NCI-H2081 treated with DMSO at 0.1 percent for 48 hours (cell line): Measurements from ENCODE around the gene AGR2.
A peak's percentile ranks its signal among the peaks of the same experiment; 100 is the strongest.

Experiments used
- DNase-seq: peaks from one replicate; lab custom pipeline; 2025; lab: John Stamatoyannopoulos, UW

The AGR2 gene

DNA sequence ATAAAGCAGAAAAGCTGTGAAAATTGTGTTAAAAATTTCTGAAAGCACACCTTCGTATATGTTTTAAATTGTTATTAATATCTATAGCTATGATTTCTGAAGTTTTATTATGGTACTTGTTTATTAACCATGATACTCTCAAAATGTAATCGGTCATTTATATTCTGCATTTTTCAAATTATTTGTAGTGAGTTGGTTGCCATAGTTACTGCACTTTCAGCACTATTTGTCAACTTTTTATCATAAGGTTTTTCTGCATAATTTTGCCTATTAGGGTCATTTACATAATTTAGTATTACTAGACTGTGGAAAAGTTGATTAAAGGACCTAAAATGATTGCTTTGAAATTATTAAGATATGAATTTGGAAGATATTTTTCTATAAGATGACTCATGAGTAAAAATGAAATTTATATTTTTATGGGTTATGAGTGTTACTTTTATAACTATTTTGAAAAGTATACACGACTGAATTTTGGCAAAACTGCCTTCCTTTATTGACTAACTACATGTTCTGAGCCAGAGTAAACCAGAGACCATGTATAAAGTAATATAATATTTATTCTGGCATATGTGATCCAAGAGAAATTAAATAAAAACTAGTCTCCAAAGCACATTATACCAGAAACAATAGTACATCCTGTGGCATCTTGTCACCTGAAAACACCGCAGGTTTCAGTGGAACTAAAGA, 7.9 kb upstream of the AGR2 start:
- no peak for DNase-seq

DNA sequence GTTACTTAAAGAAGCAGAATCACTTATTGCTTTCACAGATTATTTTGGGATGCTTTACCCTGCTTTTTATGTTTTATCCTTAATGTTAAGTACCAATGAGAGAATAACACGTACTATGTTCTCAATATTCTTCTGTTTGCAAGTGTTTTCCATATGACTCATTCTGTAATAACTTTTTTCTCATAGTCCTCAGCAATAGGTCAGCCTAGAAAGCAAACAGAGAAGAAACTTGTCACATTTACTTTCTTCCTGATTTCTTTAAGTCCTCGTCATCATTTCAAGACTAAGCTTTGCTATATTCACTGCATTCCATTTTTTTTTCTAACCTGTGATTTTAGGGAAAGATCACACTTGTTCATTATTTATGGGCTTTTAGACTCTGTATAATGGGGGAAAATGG, 6.8 kb upstream of the AGR2 start:
- DNase-seq: no peak

DNA sequence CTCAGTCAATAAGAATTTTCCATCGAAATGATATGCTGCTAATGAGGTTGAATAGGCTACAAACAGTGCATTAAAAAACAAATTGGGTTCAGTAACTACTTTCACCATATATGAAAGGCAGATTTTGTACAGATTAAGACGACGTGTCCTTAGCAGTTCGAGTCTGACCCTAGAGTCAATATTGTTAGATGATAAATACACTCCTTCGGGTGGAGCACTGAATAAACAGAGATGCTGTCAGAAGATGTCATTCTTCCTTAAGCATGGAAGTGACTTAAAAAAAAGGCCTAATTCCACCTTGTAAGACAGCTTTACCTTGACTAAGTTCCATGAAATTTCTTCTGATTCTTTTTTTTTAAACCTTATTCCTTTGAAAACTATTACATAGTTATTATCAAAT, 5.8 kb upstream of the AGR2 start:
- DNase-seq: no peak

DNA sequence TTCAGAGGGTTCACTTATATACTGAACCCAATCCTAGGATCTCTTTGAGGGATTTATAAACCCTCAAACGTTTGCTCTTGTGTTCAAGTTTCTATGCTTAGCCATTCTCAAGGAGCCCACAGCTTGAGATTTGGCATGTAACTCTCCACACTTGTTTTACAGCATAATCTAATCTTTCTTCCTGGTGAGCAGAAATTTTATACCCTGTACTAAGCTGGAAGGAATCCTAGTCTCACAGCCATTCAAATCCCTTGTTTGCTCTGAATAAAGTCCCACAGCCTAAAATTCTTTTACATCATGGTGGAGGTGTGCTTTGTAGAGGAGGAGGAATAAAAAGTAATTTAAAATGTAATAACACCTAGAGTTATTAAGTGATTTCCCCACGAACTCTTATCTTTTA, 5.3 kb upstream of the AGR2 start:
- DNase-seq: no peak

DNA sequence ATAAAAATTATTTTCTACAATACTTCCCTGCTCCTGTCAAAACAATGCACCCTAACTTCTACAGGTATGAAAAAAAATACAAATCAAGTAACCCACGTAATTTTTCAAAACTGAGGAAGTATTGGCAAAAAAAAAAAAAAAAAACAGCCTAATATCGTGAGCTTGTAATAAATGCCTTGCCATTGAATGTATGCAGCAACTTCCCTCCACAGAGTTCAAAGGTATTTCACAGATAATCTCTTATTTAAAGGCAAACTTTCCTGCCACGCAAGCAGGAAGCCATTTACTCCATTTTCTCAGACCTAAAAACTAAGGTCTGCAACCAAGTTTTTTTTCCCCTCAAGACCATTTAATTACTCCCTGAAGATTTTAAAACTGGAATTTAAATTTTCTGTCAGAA, 642 bp upstream of the AGR2 start:
- no peak for DNase-seq

DNA sequence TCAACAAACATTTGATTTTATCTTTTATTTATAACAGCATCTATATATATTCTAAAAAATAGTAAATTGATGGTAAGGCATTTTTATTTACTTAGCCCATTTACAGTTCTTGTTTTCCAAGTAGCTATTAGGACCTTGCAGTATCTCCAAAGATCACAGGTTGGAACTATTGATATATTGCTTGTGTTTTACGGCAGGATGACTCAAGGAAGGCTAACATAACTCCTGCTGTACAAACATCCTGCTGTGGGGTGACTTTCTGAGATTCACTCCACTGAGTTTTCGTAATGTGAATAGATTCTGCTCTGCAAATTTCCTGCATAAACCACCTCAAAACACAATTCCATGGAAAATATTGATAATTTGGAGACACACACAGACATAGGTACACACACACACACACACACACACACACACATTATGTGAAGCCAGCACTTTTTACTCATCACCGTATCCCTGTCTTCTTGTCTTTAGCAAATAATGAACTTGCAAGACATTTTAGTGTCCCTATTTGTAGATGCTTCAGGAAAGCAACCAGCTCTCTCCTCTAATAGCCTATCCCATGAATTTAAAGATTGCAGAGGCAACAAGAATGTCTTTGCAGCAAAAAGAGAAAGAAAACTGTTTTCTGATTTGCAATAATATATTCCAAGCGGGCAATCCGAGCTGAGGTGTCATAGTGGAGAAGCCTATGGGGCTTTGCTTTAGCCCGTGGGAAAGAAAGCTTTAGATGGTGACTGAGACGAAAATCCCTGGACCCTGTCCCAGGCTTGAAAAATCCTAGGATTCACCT, 722 bp downstream of the AGR2 start:
- no peak for DNase-seq

DNA sequence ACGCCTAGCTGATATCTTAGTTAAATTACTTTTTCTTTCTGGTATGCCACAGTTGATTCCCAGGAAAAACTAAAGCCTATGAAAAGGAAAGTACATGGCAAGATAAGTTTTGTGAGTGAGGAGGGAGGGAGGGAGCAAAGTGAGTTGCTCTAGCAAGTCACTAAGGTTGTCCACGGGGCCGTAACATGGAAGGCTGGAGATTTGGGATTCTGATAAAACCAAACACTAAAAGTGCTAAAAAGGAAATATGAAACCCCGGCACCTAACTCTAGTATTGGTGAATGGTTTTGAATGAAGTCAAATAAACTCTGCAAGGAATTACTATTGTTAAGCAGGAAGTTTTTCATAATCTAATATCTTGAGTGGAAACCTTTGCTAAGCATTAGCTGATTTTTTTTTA, 1.7 kb downstream of the AGR2 start:
- no peak for DNase-seq

DNA sequence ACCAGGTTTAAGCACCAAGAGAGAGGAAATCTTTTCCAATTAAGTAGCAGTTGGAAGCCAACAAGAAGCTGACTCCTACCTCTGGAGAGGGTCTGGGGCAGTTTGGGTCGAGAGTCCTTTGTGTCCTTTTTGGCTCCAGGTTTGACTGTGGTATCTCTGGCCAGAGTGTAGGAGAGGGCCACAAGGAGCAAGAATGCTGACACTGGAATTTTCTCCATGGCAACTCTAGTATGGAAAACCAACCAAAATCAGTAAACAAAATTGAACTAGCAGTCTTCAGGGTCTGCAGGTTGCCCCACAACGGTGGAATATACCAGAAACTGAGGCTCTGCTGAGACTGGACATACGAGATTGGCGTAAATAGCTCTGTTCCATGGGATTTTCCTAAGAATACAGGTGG, 3.2 kb downstream of the AGR2 start:
- no peak for DNase-seq

DNA sequence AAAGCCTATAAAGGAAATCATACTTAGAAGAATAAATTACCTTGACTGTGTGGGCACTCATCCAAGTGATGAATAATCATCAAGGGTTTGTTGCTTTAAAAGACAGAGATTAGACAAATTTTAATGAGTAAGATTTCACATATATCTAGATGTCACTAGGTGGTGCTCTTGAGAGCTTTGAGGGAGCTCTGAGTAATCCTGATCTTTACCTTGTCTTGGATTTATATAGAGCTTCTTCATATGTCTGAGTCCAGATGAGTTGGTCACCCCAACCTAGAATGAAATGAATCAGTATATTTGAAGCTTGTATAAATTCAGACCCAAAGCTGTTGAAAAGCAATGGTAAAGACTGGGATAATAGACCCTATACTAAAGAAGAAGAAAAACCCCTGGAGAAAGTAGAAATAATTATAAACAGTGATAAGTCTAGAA, 3.7 kb downstream of the AGR2 start:
- peak; percentile 61 for DNase-seq

DNA sequence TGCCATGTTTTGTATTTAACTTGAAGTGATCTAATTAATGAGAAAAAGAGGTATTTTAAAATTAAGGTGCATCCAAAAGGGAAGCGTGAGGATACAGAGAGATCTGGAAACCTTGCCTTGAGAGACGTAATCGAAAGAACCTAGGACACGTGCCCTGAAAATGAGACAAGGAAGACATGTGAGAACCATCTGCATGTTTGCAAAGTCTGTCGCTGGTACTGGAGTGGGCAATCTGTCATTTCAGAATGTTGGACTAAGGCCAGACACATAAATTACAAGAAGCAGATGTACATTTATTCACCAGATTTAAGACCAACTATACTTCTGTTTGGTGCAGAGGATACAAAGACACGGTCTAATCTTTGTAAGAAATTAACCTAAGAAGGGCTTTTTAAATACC, 9.2 kb downstream of the AGR2 start:
- peak; percentile 75 for DNase-seq

DNA sequence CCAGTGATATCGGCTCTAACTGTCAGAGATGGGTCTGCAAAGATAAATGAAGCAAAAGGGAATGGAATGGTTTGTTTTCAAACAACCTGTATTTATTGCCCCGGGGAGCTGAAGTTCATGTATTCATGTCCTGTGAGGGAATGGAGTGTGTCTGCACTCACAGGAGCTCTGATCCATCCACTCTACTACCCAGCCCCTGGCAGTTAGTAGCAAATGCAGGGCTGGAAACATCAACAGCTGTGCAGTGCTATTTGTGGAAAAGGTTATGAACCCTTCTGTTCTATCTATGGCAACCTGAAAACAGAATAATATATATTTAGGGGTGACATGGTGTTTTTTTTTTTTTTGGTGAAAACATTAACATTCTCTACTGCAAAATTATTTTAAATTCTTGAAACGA, 9.8 kb downstream of the AGR2 start:
- DNase-seq: no peak

DNA sequence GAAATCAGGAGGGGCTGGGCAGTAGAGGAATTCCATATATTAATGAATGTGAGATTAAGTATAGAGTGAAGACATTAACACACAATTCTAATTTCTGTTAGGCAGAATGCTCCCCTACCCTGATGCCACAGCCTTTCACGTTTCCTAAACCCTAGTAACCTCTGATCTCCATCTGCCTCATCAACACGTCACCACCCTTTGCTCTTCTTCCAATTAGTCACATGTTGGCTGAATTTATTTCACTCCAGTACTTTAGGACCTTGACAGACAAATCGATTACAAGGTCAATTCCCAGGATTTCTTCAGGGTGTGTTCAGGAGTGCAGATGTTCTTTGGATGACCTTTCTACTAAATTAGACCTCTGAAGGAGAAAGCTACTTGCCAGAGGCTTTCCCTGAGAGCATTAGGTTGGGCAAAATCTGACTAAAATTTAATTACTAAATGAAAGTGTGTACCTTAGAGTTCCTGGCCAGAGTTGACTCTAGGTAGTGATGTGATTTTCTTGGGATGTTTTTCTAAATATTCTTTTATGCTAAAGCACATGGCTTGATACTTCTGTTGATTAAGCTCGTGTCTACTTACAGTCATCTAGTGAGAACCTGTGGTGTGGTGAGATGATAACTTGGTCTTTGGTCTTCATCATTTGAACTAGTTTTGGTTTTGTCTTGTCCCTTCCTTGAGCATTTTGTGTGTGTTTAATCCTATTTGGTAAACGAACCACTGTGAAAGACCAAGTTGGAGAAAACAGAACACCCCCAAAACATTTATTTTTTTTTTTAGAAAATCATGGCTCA, 12.7 kb downstream of the AGR2 start:
- no peak for DNase-seq

DNA sequence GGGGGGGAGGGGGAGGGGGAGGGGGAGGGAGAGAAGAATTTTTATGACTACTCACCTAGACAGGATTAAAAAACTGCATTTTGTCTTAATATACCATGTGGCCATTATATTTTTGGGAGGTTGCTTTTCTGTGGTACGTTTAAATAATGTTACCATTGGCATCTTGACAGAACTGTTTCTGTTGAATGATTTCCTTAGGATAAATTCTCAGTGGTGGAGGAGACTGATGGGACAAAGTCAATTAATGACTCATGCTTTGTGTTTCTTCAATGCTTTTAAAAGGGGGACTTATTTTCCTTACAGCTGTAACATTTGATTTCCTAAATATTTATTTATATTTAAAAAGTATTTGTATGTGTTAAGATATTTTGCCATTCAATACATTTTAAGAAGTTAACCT, 13.7 kb downstream of the AGR2 start:
- DNase-seq: no peak

DNA sequence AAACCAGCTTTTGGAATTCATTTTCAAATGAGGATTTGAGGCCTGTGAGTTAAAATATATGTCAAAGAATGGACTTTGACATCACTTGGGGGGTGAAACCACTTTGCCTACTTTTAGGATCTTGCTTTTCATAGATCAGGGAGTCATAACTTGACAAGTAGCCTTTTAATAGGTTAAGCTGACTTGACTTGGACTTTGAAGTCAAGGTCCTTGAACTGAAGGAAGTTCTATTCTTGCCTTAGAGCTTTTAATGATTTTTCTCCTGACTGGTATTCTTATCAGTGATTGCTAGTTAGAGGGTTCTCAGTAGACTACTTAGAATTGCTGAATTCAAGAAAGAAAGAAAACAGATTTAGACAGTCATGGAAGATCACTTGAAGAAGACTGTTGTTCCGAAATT, 17.7 kb downstream of the AGR2 start:
- DNase-seq: no peak

DNA sequence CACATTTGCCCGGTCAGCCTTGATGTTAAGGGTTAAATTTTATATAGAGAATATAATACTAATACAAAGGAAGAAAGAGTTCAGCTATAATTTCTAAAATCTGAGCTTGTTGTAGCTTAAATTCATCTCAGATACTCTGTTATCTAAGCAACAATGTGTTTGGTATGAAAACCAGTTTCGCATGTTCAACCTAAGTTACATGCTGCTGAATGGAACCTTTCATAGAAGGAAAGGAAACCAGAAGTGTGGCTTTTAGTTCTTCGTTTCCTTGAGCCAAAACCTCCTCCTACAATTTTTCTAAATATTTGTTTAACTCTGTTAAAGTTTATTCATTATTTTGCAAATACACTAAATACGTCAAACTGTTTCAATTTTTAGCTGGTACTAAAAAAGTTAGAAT, 18.5 kb downstream of the AGR2 start:
- DNase-seq: no peak

DNA sequence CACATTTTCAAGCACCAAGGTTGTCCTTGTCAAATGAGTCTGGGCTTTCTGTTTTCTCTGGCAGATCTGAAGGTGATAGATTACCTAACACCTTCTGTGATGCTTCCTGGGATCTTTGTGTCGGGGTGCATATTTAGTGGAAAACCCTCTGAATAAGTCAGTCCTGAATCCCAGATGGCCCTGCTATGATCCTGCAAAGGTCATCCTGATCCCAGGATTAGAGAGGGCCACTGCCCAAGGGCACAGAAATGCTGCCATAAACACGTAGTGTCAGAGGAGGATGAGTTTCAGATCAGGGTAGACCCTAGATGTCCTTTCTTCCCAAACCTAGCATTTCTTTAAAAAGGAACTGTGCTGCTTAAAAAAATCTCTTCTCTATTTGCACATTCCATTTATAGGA, 19.0 kb downstream of the AGR2 start:
- no peak for DNase-seq

DNA sequence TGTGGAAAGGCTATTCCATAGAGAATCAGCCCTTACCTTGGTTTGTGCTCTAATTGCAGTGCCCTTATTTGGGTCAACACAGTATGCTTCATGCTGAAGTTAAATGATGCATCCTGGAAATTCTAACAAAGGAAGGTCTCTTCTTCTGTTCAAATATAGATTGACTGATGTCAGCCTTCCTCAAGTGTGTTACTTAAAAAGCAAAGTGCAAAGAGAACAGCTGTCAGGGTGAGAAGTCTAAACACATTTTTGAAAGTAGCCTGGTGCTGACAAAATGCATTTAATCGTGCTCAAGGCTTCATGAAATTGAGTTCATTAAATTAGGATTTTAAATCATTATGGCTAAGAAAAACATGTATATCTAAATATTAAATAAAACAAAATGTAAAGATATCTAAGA, 19.5 kb downstream of the AGR2 start:
- DNase-seq: no peak

DNA sequence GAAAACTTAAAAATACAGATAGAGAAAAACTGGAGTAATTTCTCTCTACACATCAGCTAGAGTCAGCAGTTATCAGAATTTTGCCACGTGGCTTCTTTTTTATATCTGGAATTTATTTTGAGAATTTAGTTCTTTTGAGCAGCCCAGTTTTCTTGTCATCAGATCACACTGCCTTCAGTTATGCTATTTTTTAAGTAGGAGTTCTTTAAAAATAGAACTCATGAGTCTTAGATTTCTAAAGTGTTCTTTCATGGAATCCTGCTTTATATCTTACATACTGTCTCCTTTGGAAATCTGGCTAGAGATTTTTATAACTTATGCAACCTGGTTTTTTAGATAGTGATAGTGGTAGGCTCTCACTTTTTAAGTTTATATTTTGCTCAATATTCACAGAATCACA, 24.2 kb downstream of the AGR2 start:
- DNase-seq: no peak

DNA sequence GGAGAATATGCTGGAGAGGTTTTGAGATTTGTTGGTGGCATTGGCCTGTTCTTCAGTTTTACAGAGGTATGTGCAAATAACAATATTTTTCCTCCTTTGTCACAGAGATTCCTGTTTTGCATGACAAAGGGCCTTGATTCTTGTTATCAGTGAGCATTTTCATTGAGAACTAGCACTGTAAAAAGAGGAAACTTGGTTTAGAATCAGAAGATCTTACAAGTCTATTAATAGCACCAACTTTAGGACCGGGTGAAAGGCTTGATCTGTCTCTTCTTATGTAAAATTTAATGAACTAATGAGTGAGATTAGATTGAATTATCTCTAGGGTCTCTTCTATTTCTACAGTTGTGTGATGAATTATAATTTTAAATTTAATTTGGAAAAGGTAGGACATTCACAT, 25.7 kb downstream of the AGR2 start:
- DNase-seq: no peak

DNA sequence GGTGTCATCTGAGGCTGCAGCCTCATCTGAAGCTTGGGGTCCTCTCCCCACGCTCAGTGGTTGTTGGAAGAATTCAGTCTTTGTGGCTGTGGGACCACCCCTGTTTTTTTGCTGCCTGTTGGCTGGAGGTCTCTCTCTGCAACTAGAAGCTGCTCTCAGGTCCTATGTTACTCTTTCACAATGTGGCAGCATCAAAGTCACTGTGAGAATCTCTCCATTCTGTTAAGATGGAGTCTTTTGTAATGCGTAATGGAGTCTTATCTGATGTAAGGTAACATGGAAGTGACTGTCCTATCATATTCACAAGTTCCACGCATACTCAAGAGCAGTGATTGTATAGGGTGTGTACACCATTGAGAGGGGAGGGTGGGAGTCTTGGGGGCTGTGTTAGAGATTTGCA, 26.3 kb downstream of the AGR2 start:
- DNase-seq: no peak

DNA sequence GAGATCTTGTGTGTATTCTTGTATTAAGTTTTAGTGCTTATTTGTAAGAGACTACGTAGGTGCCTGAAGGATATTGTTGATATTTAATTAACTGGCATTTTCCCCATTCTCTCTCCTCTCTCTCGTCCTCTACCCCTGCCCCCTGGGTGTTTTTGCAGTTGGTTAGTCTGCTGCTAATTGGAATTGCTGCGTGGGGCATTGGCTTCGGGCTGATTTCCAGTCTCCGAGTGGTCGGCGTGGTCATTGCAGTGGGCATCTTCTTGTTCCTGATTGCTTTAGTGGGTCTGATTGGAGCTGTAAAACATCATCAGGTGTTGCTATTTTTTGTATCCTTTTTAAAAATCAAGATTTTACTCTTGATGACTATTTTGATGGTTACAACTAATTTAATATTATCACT, 28.7 kb downstream of the AGR2 start:
- DNase-seq: no peak

DNA sequence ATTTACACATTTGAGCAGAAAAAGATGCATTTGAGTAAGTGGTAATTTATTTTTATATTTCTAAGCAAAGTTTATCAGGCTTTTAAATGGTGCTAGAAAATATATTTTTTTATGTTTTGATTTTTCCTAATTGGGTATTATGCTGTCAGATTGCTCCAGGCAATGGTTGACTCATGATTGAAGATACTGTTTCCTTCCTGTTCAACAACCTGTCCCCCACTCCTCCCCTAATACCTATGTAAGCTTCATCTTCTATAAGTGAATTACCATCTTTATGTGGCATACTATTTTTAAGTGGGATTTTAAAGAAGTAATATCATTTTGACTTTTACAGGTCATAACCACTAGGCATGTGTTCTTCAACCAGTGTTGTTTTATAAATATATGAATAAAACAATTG, 29.8 kb downstream of the AGR2 start:
- DNase-seq: no peak

DNA sequence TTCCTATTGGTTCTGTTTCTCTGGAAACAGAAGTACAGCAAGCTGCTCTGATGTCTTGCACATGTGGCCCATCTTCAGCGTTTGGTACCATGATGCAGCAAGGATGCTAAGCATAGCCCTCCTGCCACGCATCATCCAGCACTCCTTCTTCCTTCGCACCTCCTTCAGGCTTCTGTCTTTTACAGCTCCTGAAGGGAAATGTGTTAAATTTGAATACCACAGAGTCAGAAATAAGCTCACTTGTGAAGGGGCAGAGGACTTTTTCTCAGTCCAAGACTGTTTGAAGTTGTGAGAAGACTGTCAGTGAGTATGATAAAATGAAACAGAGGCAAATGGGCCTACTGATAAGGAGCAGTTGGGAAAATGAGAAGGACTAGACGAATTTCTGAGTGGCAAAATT, 30.5 kb downstream of the AGR2 start:
- no peak for DNase-seq
